OCI-LY7 (cell line): ENCODE results near the gene HDAC4. TPM values are rescaled to one million over a fixed set of nuclear protein-coding genes. Genes with fewer than 3 reads are reported as not detected.
A peak's percentile ranks its signal among the peaks of the same experiment; 100 is the strongest.

Experiments used
- BruUV-seq: library from RNA; stranded (reverse); fragments of 400-500 nt; replicated peaks from 2 replicates; lab custom pipeline; 2021; lab: Mats Ljungman, UMichigan
- CTCF ChIA-PET: fragments of 300-600 bp; sonication (Branson Sonifier 250); formaldehyde crosslinking; loops from one replicate; lab custom pipeline; 2022; ENCODE audit warnings: antibody characterized with exemption; ENCODE audit not compliant: unreplicated experiment; lab: Charles Lee
- POLR2A ChIA-PET: fragments of 300-600 bp; sonication (Branson Sonifier 250); formaldehyde crosslinking; loops from one replicate; lab custom pipeline; 2022; ENCODE audit warnings: antibody characterized with exemption; lab: Charles Lee
- DNase-seq: peaks from one replicate; pipeline ENCODE4 v3.0.0-alpha.2; 2015; ENCODE audit warnings: low spot score
- H2AFZ ChIP-seq: fragments of 200-600 bp; sonication (generic), shearing (Covaris generic); 2 replicates; pipeline ENCODE4 v1.6.1; 2014; ENCODE audit warnings: mild to moderate bottlenecking, antibody characterized with exemption, low read length, moderate library complexity
- H3K27ac ChIP-seq: fragments of 200-600 bp; sonication (generic); 2 replicates; pipeline ENCODE4 v1.5.1; 2014; ENCODE audit warnings: mixed run types, low read depth, mild to moderate bottlenecking, moderate library complexity, low read length, inconsistent platforms; ENCODE audit not compliant: poor library complexity, severe bottlenecking
- H3K36me3 ChIP-seq: fragments of 200-600 bp; sonication (generic); 2 replicates; pipeline ENCODE4 v1.6.1; 2014; ENCODE audit warnings: mild to moderate bottlenecking, antibody characterized with exemption, low read length, moderate library complexity, mixed read lengths; ENCODE audit not compliant: insufficient read depth
- H3K4me1 ChIP-seq: fragments of 200-600 bp; sonication (generic); 2 replicates; pipeline ENCODE4 v1.5.1; 2014; ENCODE audit warnings: mild to moderate bottlenecking, low read length; ENCODE audit not compliant: insufficient read depth, poor library complexity, severe bottlenecking
- H3K4me2 ChIP-seq: fragments of 200-600 bp; sonication (generic); 2 replicates; pipeline ENCODE4 v1.6.1; 2014; ENCODE audit warnings: mild to moderate bottlenecking, low read length
- H3K4me3 ChIP-seq: fragments of 200-600 bp; sonication (generic); 2 replicates; pipeline ENCODE4 v1.5.1; 2014; ENCODE audit warnings: mild to moderate bottlenecking, low read depth, low read length; ENCODE audit not compliant: poor library complexity, severe bottlenecking
- H3K79me2 ChIP-seq: fragments of 200-600 bp; sonication (generic); 2 replicates; pipeline ENCODE4 v1.6.1; 2016; ENCODE audit warnings: low read depth, mild to moderate bottlenecking, low read length, moderate library complexity, mixed read lengths; ENCODE audit not compliant: insufficient read depth
- H3K9me2 ChIP-seq: fragments of 200-600 bp; sonication (generic); 2 replicates; pipeline ENCODE4 v1.6.1; 2016; ENCODE audit warnings: mild to moderate bottlenecking, low read length, mixed read lengths; ENCODE audit not compliant: insufficient read depth
- H3K9me3 ChIP-seq: fragments of 200-600 bp; sonication (generic); 2 replicates; pipeline ENCODE4 v1.6.1; 2014; ENCODE audit warnings: mild to moderate bottlenecking, mixed run types, low read length, mixed read lengths
- H4K20me1 ChIP-seq: fragments of 200-600 bp; sonication (generic); 2 replicates; pipeline ENCODE4 v1.6.1; 2014; ENCODE audit warnings: mild to moderate bottlenecking, antibody characterized with exemption, low read length, moderate library complexity, mixed read lengths; ENCODE audit not compliant: insufficient read depth
- CTCF ChIP-seq: fragments of 200-600 bp; sonication (generic); conservative IDR thresholded peaks from 2 replicates; pipeline ENCODE4 v1.5.1; 2014; ENCODE audit warnings: mild to moderate bottlenecking, antibody characterized with exemption, low read length, moderate library complexity, mixed read lengths
- EZH2phosphoT487 ChIP-seq: fragments of 200-600 bp; sonication (generic); IDR thresholded peaks from 2 replicates; pipeline ENCODE4 v1.6.1; 2018; ENCODE audit warnings: low read depth, borderline replicate concordance, mild to moderate bottlenecking, mixed run types, antibody characterized with exemption, low read length, moderate library complexity, mixed read lengths
- intact Hi-C: fragments of 100-400 bp; cut with micrococcal nuclease; formaldehyde crosslinking; loops from one replicate; pipeline ENCODE4 v1.10.0; 2022; ENCODE audit not compliant: unreplicated experiment
- total RNA-seq, 2 experiments: library from RNA; depleted of rRNA in 1 of 2; stranded (reverse); fragments of >200 nt in 1 of 2; shearing (Covaris generic) in 1 of 2; gene quantifications; 2 replicates each; pipeline ENCODE4 v1.2.3, GENCODE V29; 2014 to 2022

The HDAC4 gene
- total RNA-seq, 2 experiments from 2014 or later: 10.2 to 20.6 TPM

GRCh38 chr2:239269173-239269885, 131.5 kb downstream of the HDAC4 start:
- Histone ChIP-seq H4K20me1 (peaks cover 25% of the 10 kb centered on the region), H2AFZ (no peak overlapping the region), H3K79me2 (no peaks in the 10 kb centered on the region), H3K4me2 (no peak overlapping the region), H3K4me1 (peaks cover 31% of the 10 kb centered on the region), H3K4me3 (no peak overlapping the region), H3K27ac (no peak overlapping the region), H3K9me2 (no peaks in the 10 kb centered on the region), H3K9me3 (no peaks in the 10 kb centered on the region), H3K36me3 (no peaks in the 10 kb centered on the region)
- TF ChIP-seq CTCF (no peak), EZH2phosphoT487 (no peak)
- ChIA-PET CTCF (no interaction called here), POLR2A (no interaction called here)
- no peak for DNase-seq
- BruUV-seq: no TSS peak
- intact Hi-C loops: no loop called here

GRCh38 chr2:239268549-239268948, 132.3 kb downstream of the HDAC4 start:
- H3K79me2 ChIP-seq: no peaks in the 10 kb centered on the region
- no peaks in the 10 kb centered on the region for H3K36me3 ChIP-seq
- ChIA-PET CTCF (no interaction called here), POLR2A (interaction anchor here (0.6 kb wide), 1 partner anchor 1376 kb away, joined by 3 read pairs; no protein-coding TSS in a partner anchor)
- H4K20me1 ChIP-seq: peaks cover 19% of the 10 kb centered on the region
- H3K4me2 ChIP-seq: no peak overlapping the region
- TF ChIP-seq EZH2phosphoT487: no peak
- no peak for TF ChIP-seq CTCF
- no TSS peak for BruUV-seq
- intact Hi-C loops: no loop called here
- DNase-seq: no peak
- H3K9me3 ChIP-seq: no peaks in the 10 kb centered on the region
- no peak overlapping the region for H3K4me3 ChIP-seq
- no peak overlapping the region for H3K27ac ChIP-seq
- H3K4me1 ChIP-seq: peaks cover 35% of the 10 kb centered on the region
- H2AFZ ChIP-seq: no peak overlapping the region
- H3K9me2 ChIP-seq: no peaks in the 10 kb centered on the region

- H3K9me2 ChIP-seq: no peaks in the 10 kb centered on the region
- no peaks in the 10 kb centered on the region for H3K36me3 ChIP-seq
- H3K4me1 ChIP-seq: peaks cover 35% of the 10 kb centered on the region
- intact Hi-C loops: no loop called here
- no TSS peak for BruUV-seq
- no peak overlapping the region for H2AFZ ChIP-seq
- TF ChIP-seq CTCF (no peak), EZH2phosphoT487 (no peak)
- no peaks in the 10 kb centered on the region for H3K79me2 ChIP-seq
- H3K4me2 ChIP-seq: peak overlapping the region; percentile 76; the same call in 1 of the 2 replicates
- ChIA-PET CTCF (interaction anchor here (0.6 kb wide), 2 partner anchors 9 to 1574 kb away, joined by 3 to 9 read pairs; no protein-coding TSS in a partner anchor), POLR2A (interaction anchor here (1.0 kb wide), 1 partner anchor 9 kb away, joined by 3 read pairs; no protein-coding TSS in a partner anchor)
- no peak overlapping the region for H3K27ac ChIP-seq
- H4K20me1 ChIP-seq: peaks cover 17% of the 10 kb centered on the region
- DNase-seq: no peak
- no peaks in the 10 kb centered on the region for H3K9me3 ChIP-seq
- H3K4me3 ChIP-seq: no peak overlapping the region
Measured at GRCh38 chr2:239268082-239268481, 132.7 kb downstream of the HDAC4 start.
